NCI-H1436 (cell line): ENCODE results near the gene KDF1.

Experiments
- DNase-seq: peaks from one replicate; lab custom pipeline; 2025; lab: John Stamatoyannopoulos, UW

Gene KDF1, protein sequence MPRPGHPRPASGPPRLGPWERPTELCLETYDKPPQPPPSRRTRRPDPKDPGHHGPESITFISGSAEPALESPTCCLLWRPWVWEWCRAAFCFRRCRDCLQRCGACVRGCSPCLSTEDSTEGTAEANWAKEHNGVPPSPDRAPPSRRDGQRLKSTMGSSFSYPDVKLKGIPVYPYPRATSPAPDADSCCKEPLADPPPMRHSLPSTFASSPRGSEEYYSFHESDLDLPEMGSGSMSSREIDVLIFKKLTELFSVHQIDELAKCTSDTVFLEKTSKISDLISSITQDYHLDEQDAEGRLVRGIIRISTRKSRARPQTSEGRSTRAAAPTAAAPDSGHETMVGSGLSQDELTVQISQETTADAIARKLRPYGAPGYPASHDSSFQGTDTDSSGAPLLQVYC

DNA sequence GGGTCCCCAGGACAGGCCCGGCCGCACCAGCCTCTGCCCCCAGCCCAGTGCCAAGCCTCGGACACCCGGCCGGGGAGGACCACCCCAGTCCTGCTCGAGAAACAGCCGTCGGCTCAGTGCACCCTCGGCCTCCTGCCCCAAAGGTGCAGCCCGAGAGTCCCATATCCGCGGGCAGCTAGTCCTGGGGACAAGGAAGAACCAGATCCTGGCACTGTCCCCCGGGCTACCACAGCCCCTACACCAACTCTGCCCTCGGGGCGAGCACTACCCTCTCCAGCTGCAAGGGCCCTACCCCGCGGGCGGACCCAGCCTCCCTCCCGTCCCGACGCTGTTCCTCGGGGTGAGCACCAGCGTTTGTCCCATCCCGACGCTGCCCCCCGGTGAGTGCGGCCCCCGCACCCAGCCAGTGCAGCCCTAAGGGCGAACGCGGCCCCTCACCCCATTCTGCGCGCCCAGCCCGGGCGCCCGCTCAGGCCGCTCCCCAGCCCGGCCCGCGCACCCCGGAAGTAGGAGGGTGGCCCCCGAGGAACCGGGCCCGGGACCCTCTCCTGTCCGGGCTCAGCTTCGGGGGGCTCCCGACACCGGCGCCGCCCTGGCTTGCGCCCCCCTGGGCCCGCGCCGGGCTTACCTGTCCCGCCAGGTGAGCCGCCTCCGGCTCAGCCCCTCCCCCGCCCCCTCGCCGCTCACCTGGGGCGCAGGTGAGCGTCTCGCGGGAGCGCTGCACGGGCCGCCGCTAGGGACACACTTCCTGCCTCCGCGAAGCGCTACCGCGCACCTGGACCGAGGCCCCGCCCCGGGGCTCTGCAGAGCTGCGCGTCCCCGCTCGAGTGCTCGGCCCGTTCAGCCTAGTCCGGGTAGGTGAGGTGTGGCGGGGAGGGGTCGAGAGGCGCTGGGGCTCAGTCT is at the start of gene KDF1:
KDF1 (minus strand) TSS at position 747 of the 903 bp plus-strand sequence. CDS start 8,088 bp downstream, outside the sequence.
- peak; percentile 69 for DNase-seq

DNA sequence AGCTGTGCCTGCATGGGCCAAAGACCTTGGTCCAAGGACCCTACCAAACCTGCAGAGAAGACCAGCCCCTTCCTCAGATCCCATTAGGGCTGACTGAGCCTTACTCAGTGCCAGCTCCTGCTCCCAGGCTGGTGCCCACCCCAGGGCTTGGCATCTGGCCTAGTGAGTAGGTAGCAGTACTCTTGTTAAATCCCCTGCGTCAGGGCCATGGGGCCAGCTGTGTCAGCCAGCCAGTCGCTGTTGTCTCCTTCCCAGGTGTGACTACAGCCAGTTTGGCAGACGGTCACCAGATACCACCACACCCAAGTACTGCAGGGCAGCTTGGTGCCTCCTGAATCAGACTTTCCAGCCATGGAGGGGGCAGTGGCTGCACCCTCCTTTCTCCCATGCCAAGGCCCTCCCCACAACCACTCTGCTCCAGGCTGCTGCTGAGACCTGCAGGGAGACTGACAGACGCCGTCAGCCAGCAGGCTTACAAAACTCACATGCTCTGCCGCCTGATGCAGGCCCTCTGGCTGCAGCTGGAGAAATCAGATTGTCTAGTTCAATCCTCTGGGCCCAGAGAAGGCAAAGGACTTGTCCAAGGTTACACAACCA is 49.4 kb upstream of the KDF1 start:
- DNase-seq: no peak

DNA sequence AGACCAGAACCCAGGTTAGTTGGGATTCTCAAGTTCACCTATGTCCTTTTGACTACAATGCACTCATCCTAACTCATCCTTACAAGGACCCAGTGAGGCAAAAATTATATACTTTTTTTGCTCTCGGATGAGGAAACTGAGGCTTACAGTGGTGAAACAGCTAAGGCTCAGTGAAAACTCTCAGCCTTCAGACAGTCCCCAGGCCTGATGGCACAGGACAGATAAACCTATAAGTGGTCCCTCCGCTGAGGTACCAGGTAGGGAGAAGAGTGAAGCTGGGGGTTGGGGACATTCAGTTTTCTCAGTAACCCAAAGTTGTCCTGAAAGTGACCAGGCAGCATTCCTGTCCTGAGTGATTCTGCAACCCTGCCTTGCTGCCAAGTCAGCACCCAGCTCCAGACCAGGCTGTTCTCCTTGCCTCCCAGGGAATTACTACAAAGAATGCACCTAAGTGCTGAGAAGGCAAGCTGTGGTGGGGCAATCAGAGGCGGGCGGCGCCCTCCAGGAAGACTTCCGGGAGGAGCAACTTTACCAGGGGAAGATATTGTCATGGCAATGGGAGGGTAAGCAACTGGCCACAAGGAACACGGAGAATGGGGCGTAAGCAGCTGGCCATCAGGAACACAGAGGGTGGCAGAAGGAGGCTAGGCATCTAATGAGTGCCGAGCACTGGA is 47.8 kb upstream of the KDF1 start:
- DNase-seq: no peak

DNA sequence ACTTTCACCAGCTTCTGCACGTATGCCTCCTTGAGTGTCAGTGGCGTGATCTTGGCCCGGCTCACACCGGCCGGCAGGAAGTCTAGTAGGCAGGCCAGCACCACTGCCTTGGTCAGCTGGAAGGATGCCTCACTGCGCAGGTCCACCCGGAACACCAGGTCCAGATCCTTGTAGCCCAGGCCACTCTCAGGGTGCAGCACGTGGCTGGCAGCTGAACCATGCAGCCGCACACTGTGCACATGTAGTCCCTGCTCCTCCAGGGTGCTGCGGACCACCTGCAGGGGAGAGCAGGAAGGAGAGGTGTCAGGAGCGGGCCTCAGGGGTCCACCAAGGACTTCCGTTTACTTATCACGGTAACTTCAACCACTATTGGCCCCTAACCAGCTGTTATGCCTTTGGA is 46.4 kb upstream of the KDF1 start:
- DNase-seq: no peak

DNA sequence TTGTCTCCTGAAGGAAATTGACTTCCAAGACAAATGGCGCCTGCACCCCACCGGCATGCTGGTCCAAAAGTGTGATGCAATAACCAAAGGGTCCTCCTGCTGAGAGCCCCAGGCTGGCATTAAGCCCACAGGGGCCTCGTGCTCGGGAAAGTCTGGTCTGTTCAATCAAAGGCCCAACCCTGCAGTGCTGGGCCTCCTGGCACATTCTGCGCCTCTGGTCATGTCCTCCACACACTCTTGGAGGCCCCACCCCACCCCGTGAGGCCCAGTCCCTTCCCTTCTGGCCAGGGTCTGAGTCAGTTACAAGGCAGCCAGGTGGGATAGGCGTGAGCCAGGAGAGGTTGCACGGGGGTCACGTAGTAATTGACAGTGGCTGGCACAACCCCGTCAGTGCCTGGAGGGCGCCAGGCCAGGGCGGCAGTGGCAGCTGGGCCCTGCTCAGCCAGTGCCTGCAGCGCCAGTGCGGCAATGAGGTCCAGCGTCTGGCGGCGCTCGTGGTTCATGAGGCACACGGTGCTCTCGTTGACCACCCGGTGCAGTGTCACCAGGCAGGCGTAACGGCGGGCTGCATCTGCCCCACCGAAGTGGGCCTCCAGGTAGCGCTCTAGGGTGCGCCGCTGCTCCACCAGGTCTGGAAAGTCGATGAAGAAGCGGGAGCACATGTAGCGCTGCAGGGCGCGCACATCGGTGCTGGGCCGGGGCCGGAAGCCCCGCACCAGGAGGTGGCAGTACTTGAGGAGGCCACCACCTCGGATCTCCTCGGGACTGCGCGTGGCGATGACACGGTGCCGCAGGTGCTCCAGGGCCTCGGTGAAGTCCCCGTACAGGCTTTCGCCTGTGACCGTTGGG is 45.6 kb upstream of the KDF1 start:
- no peak for DNase-seq

DNA sequence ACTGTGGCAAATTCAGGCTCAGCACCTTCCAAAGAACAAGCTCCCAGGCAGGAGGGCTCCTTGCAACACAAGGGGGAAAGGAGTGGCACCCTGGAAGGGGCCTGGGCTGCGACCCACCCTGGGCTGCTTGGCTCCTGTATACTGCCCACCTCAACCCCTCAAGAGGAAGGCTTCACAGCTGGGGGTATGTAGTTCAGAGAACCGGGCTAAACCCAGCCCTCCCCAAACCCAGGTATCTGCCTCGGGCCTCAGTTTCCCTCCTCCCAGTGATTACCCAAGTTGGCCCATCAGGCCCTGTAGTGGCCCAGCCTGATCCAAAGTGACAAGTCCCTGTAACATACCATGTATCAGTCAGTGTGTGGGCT is 44.9 kb upstream of the KDF1 start:
- no peak for DNase-seq

DNA sequence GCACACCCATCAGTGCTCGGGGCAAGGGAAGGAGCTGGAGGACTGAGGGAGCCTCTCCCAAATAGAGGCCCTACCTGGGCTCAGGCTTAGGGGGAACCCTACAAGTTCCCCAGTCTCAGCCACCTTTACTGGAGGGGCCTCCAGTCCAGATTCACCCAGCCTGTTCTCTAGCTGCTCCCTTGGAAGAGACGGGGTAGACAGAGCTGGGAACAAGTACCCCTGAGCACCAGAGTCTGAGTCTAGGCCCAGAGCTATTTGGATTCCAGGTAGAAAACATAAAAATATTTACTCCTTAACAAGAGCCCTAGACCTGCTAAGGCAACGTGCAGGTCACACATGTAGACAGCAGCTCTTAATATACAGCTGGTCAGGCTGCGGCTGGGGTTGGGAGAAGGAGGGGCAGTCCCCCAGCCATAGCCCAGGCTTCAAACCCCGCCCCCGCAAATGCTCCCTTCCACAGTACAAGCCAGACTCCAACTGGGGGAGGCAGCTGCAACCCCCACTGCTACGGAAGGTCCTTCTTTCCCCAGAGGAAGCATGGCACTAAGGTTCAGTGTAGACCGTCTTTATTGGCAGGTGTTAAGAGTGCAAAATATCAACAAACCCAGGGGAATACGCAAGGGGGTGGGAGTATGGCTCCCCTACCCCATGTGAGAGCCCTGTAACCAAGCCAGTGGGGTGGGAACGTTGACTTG is 44.4 kb upstream of the KDF1 start:
- no peak for DNase-seq

DNA sequence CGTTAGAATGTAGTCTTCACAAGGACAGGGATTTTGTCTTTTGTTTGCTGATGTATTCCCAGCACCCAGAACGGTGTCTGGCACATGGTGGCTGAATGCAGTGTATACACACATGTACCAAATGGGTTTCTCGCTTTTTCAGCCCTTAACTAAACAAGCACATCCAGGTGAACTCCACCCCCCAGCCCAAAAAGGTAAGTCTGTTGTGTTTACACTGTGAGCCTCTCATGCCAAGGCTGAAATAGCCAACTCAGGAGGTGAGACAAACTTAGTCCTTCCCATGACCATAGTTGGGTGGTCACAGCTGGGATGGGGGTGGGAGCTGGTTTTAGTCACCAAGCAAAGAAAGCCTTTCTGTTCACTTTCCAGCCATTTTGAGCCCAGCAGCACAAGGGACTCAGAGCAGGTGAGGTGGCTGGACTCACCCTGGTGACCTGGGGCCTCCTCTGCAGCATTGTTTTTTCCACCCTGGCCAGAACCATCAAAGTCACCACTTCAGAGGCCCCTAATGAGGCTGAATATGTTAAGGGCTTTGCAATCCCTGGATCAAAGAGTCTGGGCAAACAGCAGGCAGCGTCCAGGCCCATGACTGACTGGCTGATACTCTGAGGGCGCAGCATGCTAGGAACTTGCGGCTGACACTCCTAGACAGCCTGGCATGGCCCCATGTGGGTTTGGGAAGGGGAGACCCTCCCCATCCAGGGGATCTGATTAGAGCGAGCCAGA is 43.6 kb upstream of the KDF1 start:
- no peak for DNase-seq

DNA sequence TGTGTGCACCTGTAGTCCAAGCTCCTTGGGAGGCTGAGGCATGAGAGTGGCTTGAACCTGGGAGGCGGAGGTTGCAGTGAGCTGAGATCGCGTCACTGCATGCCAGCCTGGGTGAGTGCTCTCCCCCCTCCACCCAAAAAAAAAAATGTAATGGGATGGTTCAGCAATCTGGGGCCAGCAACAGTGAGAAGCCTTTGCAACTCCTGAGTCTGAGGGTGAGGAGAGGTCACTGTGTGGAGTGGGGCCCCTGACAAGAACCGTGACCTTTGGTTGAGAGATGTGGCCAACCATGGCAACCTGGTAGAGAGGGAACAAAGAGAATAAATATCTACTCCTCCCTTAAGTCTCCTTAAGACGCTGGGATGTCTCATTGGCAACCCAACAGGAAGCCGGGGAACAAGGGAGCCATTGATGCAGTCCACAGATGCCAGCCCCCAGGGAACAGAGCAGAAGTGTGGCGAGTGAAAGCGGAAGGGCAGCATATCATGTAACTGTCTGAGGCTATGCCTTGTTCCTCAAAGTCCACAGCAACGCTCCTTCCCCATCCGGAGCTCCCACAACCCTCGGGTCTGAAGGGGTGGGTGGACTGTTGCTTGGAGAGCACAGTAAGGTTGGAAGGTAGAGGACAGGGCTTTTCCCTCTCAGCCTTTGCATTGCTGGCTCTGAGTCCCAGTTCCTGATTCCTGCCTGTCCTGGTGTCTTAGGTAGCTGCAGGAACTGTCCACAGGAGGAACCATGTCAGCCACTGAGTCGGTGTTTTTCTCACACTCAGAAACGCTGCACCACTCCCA is 41.5 kb upstream of the KDF1 start:
- no peak for DNase-seq

DNA sequence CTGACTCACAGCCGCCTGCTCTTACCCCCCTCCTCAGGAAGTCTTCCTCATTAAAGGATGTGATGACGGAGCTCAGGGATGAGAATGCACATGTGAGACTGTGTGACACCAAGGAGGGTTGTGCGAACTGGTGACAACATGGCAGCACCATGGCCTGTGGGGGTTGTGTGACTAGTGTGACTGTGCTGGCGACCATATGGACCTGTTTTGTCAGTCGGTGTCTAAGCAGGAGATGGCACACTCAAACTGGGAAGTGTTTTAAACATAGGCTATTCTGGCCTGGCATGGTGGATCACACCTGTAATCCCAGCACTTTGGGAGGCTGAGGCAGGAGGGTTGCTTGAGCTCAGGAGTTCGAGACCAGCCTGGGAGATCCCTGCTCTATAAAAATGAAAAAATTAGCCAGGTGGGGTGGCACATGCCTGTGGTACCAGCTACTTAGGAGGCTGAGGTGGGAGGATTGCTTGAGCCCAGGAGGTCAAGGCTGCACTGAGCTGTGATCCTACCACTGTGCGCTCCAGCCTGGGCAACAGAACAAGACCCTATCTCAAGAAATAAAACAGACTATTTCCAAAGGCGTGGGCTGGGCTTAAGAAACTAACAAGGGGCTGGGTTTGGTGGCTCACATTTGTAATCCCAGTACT is 40.7 kb upstream of the KDF1 start:
- no peak for DNase-seq

DNA sequence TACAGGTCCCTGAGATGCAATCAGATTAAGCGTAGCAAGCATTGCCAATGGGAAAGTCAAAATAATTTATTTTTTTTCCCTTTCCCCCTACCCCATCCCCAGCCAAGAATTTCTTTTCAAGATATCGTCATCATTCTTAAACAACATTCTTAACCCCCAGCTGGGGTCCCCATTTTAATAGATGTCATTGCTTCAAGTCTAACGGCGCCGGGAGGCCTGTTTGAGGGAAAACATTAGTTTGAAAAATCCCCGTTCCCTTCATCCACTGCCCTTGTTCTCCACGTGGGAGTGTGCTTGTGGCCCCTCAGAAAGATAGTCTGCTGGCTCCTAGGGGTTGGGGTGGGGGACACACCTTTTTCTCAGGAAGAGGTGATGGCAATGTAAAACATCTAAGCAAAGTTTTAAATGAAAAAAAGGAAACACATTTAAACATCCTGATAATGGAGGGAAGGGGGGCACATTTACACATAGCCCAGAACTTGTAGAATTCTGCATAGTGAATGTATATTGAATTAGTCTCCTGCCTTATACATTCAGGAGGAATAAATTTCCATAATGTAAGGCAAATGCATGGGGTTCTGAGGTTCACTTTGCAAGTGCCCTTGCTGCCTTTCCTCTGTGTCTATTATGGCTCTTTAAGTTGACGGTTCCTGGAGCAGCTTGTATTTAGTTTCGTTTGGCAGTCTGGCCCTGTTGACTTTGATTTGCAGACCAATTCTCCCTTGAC is 40.0 kb upstream of the KDF1 start:
- DNase-seq: no peak

DNA sequence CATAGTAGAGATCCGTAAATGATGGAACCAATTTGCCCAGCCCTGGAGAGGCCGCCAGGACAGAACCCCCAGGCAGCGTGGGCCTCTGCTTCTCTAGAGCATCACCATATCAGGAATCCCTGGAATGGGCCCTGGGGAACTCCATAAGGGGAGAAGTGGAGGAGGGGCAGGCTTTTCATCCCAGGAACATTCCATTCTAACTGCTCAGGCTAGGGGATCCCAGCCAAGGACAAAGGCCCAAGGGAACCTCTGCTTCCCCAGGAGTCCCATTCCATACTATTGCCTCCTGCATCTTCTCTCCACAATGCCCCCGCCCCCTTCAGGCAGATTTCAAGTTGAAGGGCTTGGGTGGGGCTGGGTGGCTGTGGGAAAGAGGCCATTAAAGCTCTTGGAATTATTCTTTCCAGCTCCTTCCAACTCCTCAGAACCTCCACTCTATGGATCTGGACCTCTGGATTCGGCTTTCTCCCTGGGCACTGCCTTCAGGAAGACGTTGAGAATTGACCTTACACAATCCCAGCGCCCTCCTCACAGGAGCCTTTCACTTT is 39.2 kb upstream of the KDF1 start:
- DNase-seq: no peak

DNA sequence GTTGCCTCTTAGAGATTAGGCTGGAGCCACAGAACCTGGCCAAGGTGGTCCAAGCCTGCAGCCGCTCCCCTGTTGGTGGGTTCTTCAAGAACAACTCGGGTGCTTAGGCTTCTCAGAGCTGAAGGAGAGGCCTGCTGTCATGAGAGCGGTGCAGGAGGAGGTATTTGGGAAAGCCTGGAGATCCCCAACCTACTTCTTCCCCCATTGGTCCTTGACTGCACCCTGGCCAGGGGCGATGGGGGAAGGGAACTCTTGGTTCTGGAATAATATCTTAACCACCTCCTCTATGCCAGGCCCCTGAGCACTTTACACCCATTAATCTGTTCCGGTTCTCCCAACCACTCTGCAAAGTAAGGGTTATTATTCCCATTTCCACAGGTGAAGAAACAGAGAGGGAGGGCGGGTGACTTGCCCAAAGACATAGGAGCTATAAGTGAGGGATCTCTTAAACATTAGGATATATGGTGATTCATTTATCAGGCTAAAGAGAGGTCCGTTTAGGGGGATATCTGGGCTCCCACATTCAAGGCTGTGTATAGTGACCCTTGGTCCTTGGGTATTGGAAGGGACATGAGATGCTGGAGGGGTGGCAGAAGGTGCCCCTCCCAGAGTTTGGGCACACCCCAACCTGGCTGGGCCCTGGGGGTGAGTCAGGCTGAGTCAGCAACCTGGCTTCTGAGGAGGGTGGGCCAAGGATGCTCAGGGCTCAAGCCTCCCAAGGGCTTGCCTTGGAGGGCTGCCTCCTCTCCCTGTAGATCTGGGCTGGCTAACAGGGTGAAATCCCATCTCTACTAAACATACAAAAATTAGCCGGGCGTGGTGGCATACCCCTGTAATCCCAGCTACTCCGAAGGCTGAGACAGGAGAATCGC is 38.4 kb upstream of the KDF1 start:
- DNase-seq: no peak

DNA sequence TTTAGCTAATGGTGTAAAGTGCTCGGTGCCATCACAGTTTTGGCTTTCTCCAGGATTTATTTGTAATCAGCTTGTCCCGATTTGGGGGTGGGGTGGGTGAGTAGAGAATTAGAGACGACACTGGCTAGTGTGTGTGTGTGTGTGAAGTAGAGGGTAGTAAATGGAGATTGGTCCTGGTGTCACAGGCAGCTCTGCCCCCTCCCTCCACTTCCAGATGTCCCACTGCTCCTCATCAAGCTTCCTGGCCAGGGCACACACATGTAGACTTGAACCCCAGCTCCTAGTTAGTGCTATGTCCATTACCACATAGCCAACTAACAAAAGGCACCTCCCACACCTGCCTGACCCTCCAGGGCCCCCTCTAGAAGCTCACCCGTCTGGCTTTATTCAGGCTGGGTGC is 36.4 kb upstream of the KDF1 start:
- DNase-seq: no peak

DNA sequence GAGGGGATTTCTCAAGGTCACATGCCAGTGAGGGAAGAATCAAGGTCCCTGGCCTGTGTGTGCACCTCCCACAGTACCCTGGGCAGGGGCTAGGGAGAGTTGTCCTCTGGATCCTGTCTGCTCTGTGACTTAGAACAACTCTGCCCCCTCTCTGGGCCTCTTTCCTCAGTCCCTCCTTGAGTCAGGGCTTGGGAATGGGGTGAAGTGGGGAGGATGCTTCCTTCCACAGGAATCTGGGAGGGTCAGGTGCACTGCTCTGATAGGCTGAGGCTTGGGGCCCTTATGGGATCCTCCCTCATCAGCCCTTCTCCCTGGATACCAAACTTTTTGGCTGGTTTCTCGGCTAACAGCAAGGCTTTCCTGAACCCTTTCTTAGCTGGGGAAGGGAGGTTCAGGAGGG is 35.8 kb upstream of the KDF1 start:
- no peak for DNase-seq

DNA sequence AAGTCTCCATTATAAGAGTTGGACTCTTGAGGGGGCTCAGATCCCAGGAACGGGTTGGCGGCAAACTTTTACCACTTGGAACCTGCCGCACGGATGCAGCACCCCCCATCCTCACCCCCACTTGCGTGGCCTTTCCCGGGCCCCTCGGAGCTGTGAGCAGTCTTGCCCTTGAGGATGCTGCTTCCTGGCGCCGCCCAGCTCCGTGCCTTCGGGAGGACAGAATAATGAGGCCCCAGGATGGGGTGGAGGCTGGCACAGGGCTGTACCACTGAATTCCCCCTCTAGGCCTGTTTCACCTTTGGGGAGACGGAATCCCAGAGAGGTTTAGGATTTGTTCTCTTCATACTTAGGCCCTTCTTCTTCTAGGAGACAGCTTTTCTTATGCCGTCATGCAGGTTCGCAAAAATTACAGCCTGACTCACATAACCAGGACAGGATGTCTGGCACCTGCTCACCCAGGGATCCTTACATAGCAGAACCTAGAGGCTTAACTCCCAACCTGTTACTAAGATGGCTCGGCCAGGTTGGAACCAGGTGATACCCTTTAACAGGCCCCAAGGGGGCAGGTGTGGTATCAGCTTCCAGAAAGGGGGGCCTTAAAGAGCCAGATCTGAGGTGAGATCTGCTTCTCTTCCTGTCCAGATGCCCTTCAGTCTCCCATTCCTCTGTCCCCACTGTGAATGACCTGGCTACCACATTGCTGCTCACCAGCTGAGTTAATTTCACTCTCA is 34.7 kb upstream of the KDF1 start:
- peak; percentile 26 for DNase-seq
